GM21529 (cell line): Measurements from ENCODE around the gene MRRF.
"Not testable (repeated sequence)": the region's sequence is repeated elsewhere in the genome, so short reads cannot be mapped to it uniquely, and the experiment has no call there.

Experiments
- ATAC-seq: cut with Tn5 transposase; IDR thresholded peaks from one replicate; pipeline ENCODE4 v1.9.1; 2021; ENCODE audit not compliant: unreplicated experiment

MRRF gene

GRCh38 chr9:122330466-122330865, 65.8 kb downstream of the MRRF start:
- not testable (repeated sequence) for ATAC-seq

- no peak for ATAC-seq
Measured at GRCh38 chr9:122331523-122331927, 66.8 kb downstream of the MRRF start.

- ATAC-seq: no peak
Measured at GRCh38 chr9:122332083-122332482, 67.4 kb downstream of the MRRF start.

- no peak for ATAC-seq
Measured at GRCh38 chr9:122332644-122333043, 68.0 kb downstream of the MRRF start.

GRCh38 chr9:122333169-122333808, 68.6 kb downstream of the MRRF start:
- ATAC-seq: no peak

- no peak for ATAC-seq
Measured at GRCh38 chr9:122334916-122335315, 70.2 kb downstream of the MRRF start.

- no peak for ATAC-seq
Measured at GRCh38 chr9:122336189-122336588, 71.5 kb downstream of the MRRF start.

GRCh38 chr9:122336866-122337555, 72.3 kb downstream of the MRRF start:
- ATAC-seq: no peak

- ATAC-seq: no peak
Measured at GRCh38 chr9:122337556-122337929, 72.9 kb downstream of the MRRF start.

GRCh38 chr9:122338536-122338935, 73.9 kb downstream of the MRRF start:
- ATAC-seq: no peak

- ATAC-seq: no peak
Measured at GRCh38 chr9:122338994-122339393, 74.3 kb downstream of the MRRF start.

- no peak for ATAC-seq
Measured at GRCh38 chr9:122339579-122339978, 74.9 kb downstream of the MRRF start.

GRCh38 chr9:122340161-122340560, 75.5 kb downstream of the MRRF start:
- no peak for ATAC-seq

GRCh38 chr9:122342323-122343050, 77.8 kb downstream of the MRRF start:
- no peak for ATAC-seq

- ATAC-seq: no peak
Measured at GRCh38 chr9:122346478-122347347, 82.0 kb downstream of the MRRF start.

GRCh38 chr9:122347348-122348287, 82.9 kb downstream of the MRRF start:
- ATAC-seq: no peak

- no peak for ATAC-seq
Measured at GRCh38 chr9:122348288-122348777, 83.7 kb downstream of the MRRF start.

GRCh38 chr9:122348791-122349190, 84.1 kb downstream of the MRRF start:
- ATAC-seq: no peak

- ATAC-seq: no peak
Measured at GRCh38 chr9:122349201-122349600, 84.5 kb downstream of the MRRF start.
